ENCODE results near the gene MBL2.
A peak's percentile ranks its signal among the peaks of the same experiment; 100 is the strongest.

The MBL2 gene

DNA sequence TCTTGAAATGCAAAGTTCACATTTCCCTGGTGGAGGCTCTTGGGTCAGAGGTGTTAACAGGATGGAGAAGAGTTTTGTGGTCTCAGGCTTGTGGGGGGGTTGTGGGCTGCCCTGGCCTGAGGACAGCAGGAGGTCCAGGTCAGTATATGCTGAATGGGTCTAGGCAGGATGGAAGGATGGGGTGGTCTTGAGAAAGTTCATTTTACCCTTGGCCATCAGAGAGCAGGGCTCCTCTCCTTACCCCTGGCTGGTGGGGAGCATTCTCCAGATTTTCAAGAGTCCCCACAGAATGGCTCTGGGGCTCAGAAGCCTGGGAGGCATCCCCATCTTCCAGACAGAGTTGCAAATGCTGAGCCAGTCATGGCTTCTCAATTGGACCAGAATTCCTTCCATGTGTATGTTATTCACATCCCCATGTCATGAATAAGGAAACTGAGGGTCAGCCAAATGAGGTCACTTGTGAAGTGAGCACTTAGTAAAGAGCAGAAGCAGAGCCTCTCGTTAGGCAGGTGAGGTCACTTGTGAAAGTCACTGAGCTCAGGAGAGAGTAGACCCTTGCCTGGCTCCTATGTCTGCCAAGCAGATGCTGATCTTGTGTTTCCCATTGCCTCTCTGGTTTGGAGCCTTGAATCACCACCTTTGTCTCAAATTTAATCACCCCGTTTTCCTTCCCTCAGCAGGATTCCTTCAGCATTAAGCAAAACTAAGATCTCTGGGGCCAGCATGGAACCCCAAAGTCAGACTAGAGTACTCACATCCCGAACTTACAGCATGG, 33.0 kb downstream of the MBL2 start:
- no peak for DNase-seq

DNA sequence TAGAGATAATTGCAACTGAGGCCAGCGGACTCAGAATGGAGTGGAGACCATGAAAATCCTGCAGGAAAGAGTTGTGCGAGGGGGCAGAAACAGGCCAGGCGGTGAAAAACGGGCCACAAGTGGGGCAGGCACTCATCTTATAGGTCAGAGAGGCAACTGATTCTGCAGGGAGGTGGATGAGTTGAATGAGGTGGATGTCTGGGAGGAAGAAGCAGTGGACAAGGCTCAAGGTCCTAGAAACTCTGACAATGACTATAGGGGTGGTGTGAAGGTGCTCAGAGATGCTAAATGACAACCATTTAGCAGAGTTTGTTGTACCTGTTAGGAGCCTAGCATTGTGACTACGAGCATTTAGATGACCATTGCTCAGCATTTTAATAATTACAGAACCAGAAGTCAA, 33.6 kb downstream of the MBL2 start:
- no peak for DNase-seq

DNA sequence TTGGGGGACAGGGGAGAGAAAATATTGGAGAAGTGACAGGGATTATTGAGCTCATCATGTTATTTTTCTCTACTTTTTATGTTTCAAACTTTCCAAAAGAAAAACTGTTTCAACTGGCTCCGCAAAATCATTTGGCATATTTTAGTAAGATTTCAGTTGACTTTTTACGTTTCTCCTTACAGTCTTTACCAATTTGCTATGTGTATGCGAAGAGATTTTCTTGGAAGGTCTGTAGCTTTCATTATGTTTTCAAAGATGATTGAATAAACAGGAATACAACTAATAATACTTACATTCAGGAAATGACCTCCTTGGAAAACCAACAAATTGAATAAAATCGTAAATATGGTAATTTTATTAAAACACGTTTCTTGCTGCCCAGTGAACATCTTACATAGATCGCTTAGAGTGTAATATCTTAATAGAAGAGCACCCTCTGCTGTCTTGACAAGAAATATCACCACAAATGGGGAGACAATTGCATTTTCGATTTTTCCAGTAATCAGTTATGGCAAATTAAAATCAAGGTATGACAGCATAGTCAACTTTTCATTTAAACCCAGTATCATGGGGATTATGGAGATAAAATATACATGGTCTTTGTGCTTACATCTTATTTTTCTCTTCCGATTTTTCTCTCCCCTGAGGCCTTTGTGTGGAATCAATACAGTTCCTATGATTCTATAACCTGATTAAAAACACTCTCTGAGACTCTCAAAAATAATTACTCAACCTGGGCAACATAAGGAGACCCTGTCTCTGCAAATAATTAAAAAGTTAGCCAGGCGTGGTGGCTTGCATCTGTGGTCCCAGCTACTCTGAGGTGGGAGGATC, 43.1 kb downstream of the MBL2 start:
- peak in 1 of 3 experiments; percentile 46 for DNase-seq

DNA sequence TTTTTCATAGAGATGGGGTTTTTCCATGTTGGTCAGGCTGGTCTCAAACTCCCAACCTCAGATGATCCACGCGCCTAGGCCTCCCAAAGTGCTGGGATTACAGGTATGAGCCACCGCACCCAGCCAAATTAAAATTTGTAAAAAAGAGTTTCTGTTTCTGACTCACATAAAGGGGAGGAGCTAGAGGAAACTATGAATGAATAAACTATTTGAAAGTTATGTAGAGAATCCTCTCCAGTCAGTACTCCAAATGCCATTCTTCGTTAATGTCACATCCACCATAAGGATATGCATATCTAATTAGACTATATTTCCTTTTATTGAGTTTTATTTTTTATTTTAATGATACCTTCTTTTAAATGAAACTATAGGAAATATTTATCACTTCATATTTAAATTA, 52.6 kb downstream of the MBL2 start:
- DNase-seq: no peak

All from NCI-H1417 (cell line).